Heart right ventricle (tissue), 16 donors: Measurements from ENCODE around the gene GIPC3. TPM values are rescaled to one million over a fixed set of nuclear protein-coding genes. Genes with fewer than 3 reads are reported as not detected.

Experiments
- ATAC-seq, 8 donors: fragments of 200-7000 bp; cut with Tn5 transposase; one replicate each; pipeline ENCODE4 v1.9.1; 2020; ENCODE audit warnings: mild to moderate bottlenecking in 8 of 8, moderate library complexity in 8 of 8, moderate number of reproducible peaks in 1 of 8
- DNase-seq, 2 donors: peaks; one replicate each; pipeline ENCODE4 v3.0.0-alpha.2; 2020
- H3K27ac ChIP-seq, 10 donors: fragments of 200-600 bp; sonication (generic) in 2 of 10; one replicate each; pipeline versions ENCODE4 v1.5.0 to v1.8.0; 2020 to 2022; ENCODE audit warnings: mild to moderate bottlenecking in 3 of 10
- H3K27me3 ChIP-seq, 7 donors: fragments of 200-600 bp; one replicate each; pipeline ENCODE4 v1.8.0; 2021 to 2022; ENCODE audit warnings: mild to moderate bottlenecking in 2 of 7
- H3K36me3 ChIP-seq, 9 donors: fragments of 200-600 bp; sonication (generic) in 1 of 9; one replicate each; pipeline versions ENCODE4 v1.5.0 to v1.8.0; 2020 to 2022; ENCODE audit warnings: mild to moderate bottlenecking in 2 of 9
- H3K4me1 ChIP-seq, 9 donors: fragments of 200-600 bp; sonication (generic) in 1 of 9; one replicate each; pipeline versions ENCODE4 v1.5.0 to v1.8.0; 2020 to 2022; ENCODE audit warnings: mild to moderate bottlenecking in 4 of 9
- H3K4me3 ChIP-seq, 10 donors: fragments of 200-600 bp; sonication (generic) in 2 of 10; one replicate each; pipeline versions ENCODE4 v1.5.0 to v1.8.0; 2020 to 2022; ENCODE audit warnings: mild to moderate bottlenecking in 7 of 10, moderate library complexity in 2 of 10
- H3K9me3 ChIP-seq, 11 donors: fragments of 200-600 bp in 10 of 11; sonication (generic) in 2 of 11; one replicate each; pipeline versions ENCODE4 v1.5.0 to v1.8.0; 2013 to 2022; ENCODE audit warnings: mild to moderate bottlenecking in 2 of 11, control low read depth in 1 of 11, moderate library complexity in 1 of 11
- CTCF ChIP-seq, 9 donors: fragments of 200-600 bp; sonication (generic) in 2 of 9; IDR thresholded peaks; one replicate each; pipeline versions ENCODE4 v1.5.0 to v1.8.0; 2021 to 2022; ENCODE audit warnings: antibody characterized with exemption in 9 of 9, mild to moderate bottlenecking in 5 of 9, moderate library complexity in 1 of 9
- WGBS, 2 donors: extraction: QIAGEN DNeasy Blood & Tissue Kit; methylation state at CpG; one replicate each; pipeline ENCODE4 v1.1.7; 2013; ENCODE audit warnings: inconsistent platforms in 1 of 2; 5-methylcytosine and 5-hydroxymethylcytosine counted together
- intact Hi-C, 10 donors: fragments of 100-400 bp; cut with DNase I; formaldehyde crosslinking; loops; one replicate each; pipeline versions ENCODE4 v1.11.1 to v1.14.2; 2022
- polyA plus RNA-seq, 2 donors: library from polyadenylated mRNA; stranded (reverse); fragments of 200-250 nt; gene quantifications; one replicate each; pipeline ENCODE4 v1.2.3, GENCODE V29; 2013
- total RNA-seq, 10 donors: library from RNA; stranded (reverse); fragmentation: NEBNext Ultra II Directional in 3 of 10; extraction: Animal tissue kit (Norgen Biotek cat#: 25700) in 3 of 10; gene quantifications; one replicate each; pipeline versions ENCODE4 v1.2.1 to v1.2.4, GENCODE V29; 2021 to 2023
- donor health status: Arrhythmogenic right ventricular cardiomyopathy.
- donor health status: ischemic (EF 13 %, LVEDD 7.1; RV severe dilation, severe dysfunction).
- donor health status: healthy with polysubstance abuse.
- donor health status: DM: no; HTN: yes; CAD: no.
- donor health status: DM: no; HTN: no; CAD: no.
- donor health status: ischemic (EF 25% LVEDD 6.9; RV normal size, moderate dysfunction).
- donor health status: ischemic (EF 25% LVEDD 5.7; RV mildly dilated, moderate dysfunction).
- donor health status: healthy.
- donor health status: DM: yes; HTN: yes; CAD: no.
- donor health status: Ischemic cardiomyopathy.
- donor health status: ischemic (EF 35%, LVEDD 5.7; RV mildly dilated, moderate dysfunction).
- donor health status: nonischemic (EF 11% LVEDD 7.7; RV severe dilation, severe dysfunction).
- donor health status: DM: yes; HTN: yes; CAD: no.
- donor health status: PGD.
- donor health status: ischemic (EF 29% LVEDD 5.4; RV normal size, mild dysfunction).
- donor health status: nonischemic (EF 23%, LVEDD 6.1; RV moderate dilation, normal function).

The GIPC3 gene
- total and polyA plus RNA-seq, 12 donors: 0.90 to 2.8 (median 2.1) TPM

GRCh38 chr19:3591876-3592613, 6.8 kb downstream of the GIPC3 start:
- H3K4me1 ChIP-seq: peaks cover 0 to 7% (median 0%) of the 10 kb centered on the region in 9 donors
- ATAC-seq: peak; percentile 24 to 72 (median 56)
- DNase-seq: no peak
- WGBS, 2 donors: 65 to 72% methylated on average over 9 of the region's 9 CpGs
- no peaks in the 10 kb centered on the region for H3K27me3 ChIP-seq
- intact Hi-C loops: no loop called here
- no peaks in the 10 kb centered on the region for H3K9me3 ChIP-seq
- no peak overlapping the region for H3K4me3 ChIP-seq
- H3K36me3 ChIP-seq: peaks cover 0 to 26% (median 0%) of the 10 kb centered on the region in 9 donors
- no peak for TF ChIP-seq CTCF (IDR thresholded peaks at IDR 0.05)
- peak overlapping the region in 1 of 10 donors; percentile 25 for H3K27ac ChIP-seq

- Histone ChIP-seq H3K4me1 (peaks cover 0 to 4% (median 0%) of the 10 kb centered on the region in 9 donors), H3K9me3 (no peaks in the 10 kb centered on the region), H3K36me3 (peaks cover 0 to 26% (median 0%) of the 10 kb centered on the region in 9 donors), H3K27ac (no peak overlapping the region), H3K27me3 (no peaks in the 10 kb centered on the region), H3K4me3 (no peak overlapping the region)
- TF ChIP-seq CTCF (IDR thresholded peaks at IDR 0.05): no peak
- ATAC-seq: no peak
- DNase-seq: no peak
- intact Hi-C loops: no loop called here
- 41 to 44% methylated on average over 11 of the region's 11 CpGs for WGBS, 2 donors
Measured at GRCh38 chr19:3593156-3593555, 7.9 kb downstream of the GIPC3 start.

DNA sequence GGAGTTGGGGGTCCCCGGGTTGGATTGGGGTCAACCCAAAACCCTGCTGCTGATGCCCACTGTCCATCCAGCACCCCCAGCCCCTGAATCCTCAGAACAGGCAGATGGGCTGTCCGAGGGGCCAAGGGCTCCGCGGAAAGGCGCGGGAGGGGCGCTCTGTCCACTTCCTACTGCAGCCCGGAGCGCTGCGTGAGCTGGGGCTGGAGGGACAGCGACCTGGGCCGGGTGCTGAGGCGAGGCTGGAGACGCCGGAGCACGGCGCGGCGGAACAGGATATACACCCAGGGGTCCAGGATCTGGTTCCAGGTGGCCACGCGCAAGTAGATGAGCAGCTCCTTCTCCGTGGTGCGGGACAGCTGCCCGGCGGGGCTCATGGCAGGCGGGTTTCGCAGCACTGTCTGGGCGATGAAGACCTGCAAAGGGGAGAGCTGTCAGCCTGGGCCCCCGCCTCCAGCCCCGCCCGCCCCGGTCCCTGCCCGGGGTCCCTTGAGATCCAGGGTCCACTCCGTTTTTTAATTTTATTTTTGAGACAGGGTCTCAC, 10.3 kb downstream of the GIPC3 start:
- no peaks in the 10 kb centered on the region for H3K27me3 ChIP-seq
- no peak for DNase-seq
- peaks cover 0 to 21% (median 0%) of the 10 kb centered on the region in 9 donors for H3K36me3 ChIP-seq
- H3K9me3 ChIP-seq: no peaks in the 10 kb centered on the region
- TF ChIP-seq CTCF (IDR thresholded peaks at IDR 0.05): no peak
- 67 to 78% methylated on average over 34 of the region's 34 CpGs for WGBS, 2 donors
- H3K27ac ChIP-seq: no peak overlapping the region
- no peak overlapping the region for H3K4me3 ChIP-seq
- ATAC-seq: no peak
- intact Hi-C loops: no loop called here
- peaks cover 0 to 4% (median 0%) of the 10 kb centered on the region in 9 donors for H3K4me1 ChIP-seq

GRCh38 chr19:3599776-3600187, 14.5 kb downstream of the GIPC3 start:
- Histone ChIP-seq H3K27me3 (peaks cover 0 to 5% (median 0%) of the 10 kb centered on the region in 7 donors), H3K9me3 (no peaks in the 10 kb centered on the region), H3K4me3 (no peak overlapping the region), H3K27ac (no peak overlapping the region), H3K36me3 (peaks cover 0 to 12% (median 0%) of the 10 kb centered on the region in 9 donors), H3K4me1 (peaks cover 0 to 18% (median 5%) of the 10 kb centered on the region in 9 donors)
- DNase-seq (peak in 1 of 2 donors; percentile 9), ATAC-seq (no peak)
- WGBS, 2 donors: 86 to 89% methylated on average over 25 to 28 of the region's 28 CpGs
- intact Hi-C loops: no loop called here
- peak in 1 of 9 donors; percentile 4 for TF ChIP-seq CTCF (IDR thresholded peaks at IDR 0.05)
